ENCODE measurements around the gene RHOB. TPM values are rescaled to one million over a fixed set of nuclear protein-coding genes. Genes with fewer than 3 reads are reported as not detected.

Gene RHOB
- polyA plus RNA-seq, 1 of the 3 experiments (the other 2 are of a cell fraction) = 50.3 TPM

DNA sequence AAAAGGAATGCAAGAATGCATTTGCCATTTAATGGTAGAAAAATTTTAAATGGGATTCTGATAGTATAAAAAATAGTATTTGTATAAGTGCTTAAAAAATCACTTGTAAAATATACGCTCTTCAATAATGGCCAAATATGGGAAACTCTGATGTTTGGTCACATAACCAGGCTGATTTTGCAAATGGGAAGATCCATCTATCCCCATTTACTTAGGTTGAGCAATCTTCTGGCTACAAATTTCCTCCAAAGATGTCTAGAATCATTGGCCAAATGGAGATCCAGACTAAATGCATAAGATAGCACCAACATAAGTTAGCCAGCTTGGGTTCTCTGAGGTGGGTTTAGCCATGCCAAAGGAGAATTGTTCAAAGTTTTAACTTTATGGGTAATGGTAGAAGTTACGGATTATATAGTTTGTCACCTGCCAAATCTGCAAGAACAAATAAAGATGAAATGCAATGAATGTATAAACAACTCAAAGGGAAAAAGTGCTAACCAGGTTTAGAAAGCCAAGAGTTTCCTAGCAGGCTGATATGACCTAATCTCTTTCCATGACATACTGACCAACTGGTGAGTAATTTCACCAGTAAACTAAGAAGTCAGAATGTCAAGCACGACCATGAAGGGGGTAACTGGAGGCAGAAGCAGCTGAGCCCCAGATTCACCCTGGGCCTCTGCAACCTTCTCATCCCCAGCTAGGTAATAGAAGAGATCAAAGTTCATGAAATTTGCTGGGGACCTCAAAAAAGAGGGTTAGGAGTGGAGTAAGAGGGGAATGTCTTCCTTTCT is 10.0 kb downstream of the RHOB start:
- CTCF ChIA-PET = interaction anchor here (1.0 to 3.2 kb wide), 8 partner anchors 9 to 205 kb away, joined by 3 to 13 read pairs (median 4); no protein-coding TSS in a partner anchor
- H3K9me3 ChIP-seq = no peaks in the 10 kb centered on the region; the same call in 1 of the 2 replicates
- no peak overlapping the region for H3K4me2 ChIP-seq
- H3K4me1 ChIP-seq (ENCODE audit: control insufficient read depth in 1 of 2, insufficient read depth in 2 of 2, low read depth in 1 of 2, low read length in 1 of 2) = peaks cover 0 to 4% of the 10 kb centered on the region in 2 experiments; a peak in 1 of 4 replicates
- WGBS (ENCODE audit: low lambda C conversion rate) = 72% methylated on average over 3 of the region's 3 CpGs
- H3K27me3 ChIP-seq (ENCODE audit: insufficient read depth) = no peaks in the 10 kb centered on the region
- POLR2A ChIA-PET = interaction anchor here (0.5 to 4.1 kb wide), 2 partner anchors 10 to 738 kb away, joined by 3 to 22 read pairs; partner anchors contain the start of gene RHOB
- no peak overlapping the region for H3K27ac ChIP-seq (ENCODE audit: low read depth in 2 of 2, low read length in 1 of 2)
- DNase-seq = no peak
- H3K36me3 ChIP-seq (replicated peaks in 1 of 2; ENCODE audit: control insufficient read depth in 1 of 2, insufficient read depth in 2 of 2, low read length in 1 of 2) = no peaks in the 10 kb centered on the region
- H3K4me3 ChIP-seq (ENCODE audit: low read depth in 2 of 2, low read length in 1 of 2) = no peak overlapping the region
- TF ChIP-seq SMC3 (IDR thresholded peaks at IDR 0.05; ENCODE audit: low read depth, low read length) = no peak
- TF ChIP-seq EZH2phosphoT487 (IDR thresholded peaks at IDR 0.05; ENCODE audit: borderline replicate concordance, low read depth) = no peak
- TF ChIP-seq, protein P1, sequence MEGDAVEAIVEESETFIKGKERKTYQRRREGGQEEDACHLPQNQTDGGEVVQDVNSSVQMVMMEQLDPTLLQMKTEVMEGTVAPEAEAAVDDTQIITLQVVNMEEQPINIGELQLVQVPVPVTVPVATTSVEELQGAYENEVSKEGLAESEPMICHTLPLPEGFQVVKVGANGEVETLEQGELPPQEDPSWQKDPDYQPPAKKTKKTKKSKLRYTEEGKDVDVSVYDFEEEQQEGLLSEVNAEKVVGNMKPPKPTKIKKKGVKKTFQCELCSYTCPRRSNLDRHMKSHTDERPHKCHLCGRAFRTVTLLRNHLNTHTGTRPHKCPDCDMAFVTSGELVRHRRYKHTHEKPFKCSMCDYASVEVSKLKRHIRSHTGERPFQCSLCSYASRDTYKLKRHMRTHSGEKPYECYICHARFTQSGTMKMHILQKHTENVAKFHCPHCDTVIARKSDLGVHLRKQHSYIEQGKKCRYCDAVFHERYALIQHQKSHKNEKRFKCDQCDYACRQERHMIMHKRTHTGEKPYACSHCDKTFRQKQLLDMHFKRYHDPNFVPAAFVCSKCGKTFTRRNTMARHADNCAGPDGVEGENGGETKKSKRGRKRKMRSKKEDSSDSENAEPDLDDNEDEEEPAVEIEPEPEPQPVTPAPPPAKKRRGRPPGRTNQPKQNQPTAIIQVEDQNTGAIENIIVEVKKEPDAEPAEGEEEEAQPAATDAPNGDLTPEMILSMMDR (IDR thresholded peaks at IDR 0.05) = no peak
- TF ChIP-seq, protein P2, sequence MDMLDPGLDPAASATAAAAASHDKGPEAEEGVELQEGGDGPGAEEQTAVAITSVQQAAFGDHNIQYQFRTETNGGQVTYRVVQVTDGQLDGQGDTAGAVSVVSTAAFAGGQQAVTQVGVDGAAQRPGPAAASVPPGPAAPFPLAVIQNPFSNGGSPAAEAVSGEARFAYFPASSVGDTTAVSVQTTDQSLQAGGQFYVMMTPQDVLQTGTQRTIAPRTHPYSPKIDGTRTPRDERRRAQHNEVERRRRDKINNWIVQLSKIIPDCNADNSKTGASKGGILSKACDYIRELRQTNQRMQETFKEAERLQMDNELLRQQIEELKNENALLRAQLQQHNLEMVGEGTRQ (IDR thresholded peaks at IDR 0.05; ENCODE audit: borderline replicate concordance, low read depth, low read length) = no peak
- no peak for TF ChIP-seq NFIC (IDR thresholded peaks at IDR 0.05; ENCODE audit: borderline replicate concordance)
- TF ChIP-seq RCOR1 (IDR thresholded peaks at IDR 0.05; ENCODE audit: low read length) = no peak
- no peak for TF ChIP-seq GABPA (IDR thresholded peaks at IDR 0.05; ENCODE audit: low read depth)
- no peak for TF ChIP-seq TCF12 (IDR thresholded peaks at IDR 0.05)
- no peak for TF ChIP-seq NRF1 (IDR thresholded peaks at IDR 0.05; ENCODE audit: low read depth, low read length)
- no peak for TF ChIP-seq SIN3A (IDR thresholded peaks at IDR 0.05; ENCODE audit: borderline replicate concordance, low read depth, low read length)
- TF ChIP-seq TEAD4 (IDR thresholded peaks at IDR 0.05; ENCODE audit: borderline replicate concordance, insufficient read depth) = no peak
- no peak for TF ChIP-seq ELF1 (IDR thresholded peaks at IDR 0.05)
- TF ChIP-seq, protein P3, sequence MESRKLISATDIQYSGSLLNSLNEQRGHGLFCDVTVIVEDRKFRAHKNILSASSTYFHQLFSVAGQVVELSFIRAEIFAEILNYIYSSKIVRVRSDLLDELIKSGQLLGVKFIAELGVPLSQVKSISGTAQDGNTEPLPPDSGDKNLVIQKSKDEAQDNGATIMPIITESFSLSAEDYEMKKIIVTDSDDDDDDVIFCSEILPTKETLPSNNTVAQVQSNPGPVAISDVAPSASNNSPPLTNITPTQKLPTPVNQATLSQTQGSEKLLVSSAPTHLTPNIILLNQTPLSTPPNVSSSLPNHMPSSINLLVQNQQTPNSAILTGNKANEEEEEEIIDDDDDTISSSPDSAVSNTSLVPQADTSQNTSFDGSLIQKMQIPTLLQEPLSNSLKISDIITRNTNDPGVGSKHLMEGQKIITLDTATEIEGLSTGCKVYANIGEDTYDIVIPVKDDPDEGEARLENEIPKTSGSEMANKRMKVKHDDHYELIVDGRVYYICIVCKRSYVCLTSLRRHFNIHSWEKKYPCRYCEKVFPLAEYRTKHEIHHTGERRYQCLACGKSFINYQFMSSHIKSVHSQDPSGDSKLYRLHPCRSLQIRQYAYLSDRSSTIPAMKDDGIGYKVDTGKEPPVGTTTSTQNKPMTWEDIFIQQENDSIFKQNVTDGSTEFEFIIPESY (IDR thresholded peaks at IDR 0.05; ENCODE audit: borderline replicate concordance, low read depth) = no peak
- H2AFZ ChIP-seq (ENCODE audit: low read depth) = no peak overlapping the region
- no peak overlapping the region for H3K9ac ChIP-seq
- no peaks in the 10 kb centered on the region for H4K20me1 ChIP-seq (ENCODE audit: insufficient read depth)
- no peaks in the 10 kb centered on the region for H3K79me2 ChIP-seq (ENCODE audit: insufficient read depth)
- no peaks in the 10 kb centered on the region for H3F3A ChIP-seq (replicated peaks; ENCODE audit: insufficient read depth)
- H3K9me2 ChIP-seq = no peaks in the 10 kb centered on the region

All from SK-N-SH (cell line).